Neural cell (in vitro differentiated cells): ENCODE data around the gene OBP2A. TPM values are rescaled to one million over a fixed set of nuclear protein-coding genes. Genes with fewer than 3 reads are reported as not detected.

Experiments used
- H2AFZ ChIP-seq: fragments of 200-600, 300-800 bp; sonication (generic), shearing (Covaris generic); 2 replicates; pipeline ENCODE4 v1.6.0; 2014; ENCODE audit warnings: low read depth, mild to moderate bottlenecking, antibody characterized with exemption, low read length, moderate library complexity
- H3F3A ChIP-seq: fragments of 200-600 bp; shearing (Covaris generic); 2 replicates; pipeline ENCODE4 v1.6.1; 2016; ENCODE audit warnings: mild to moderate bottlenecking, moderate library complexity, mixed read lengths, antibody characterized with exemption, low read length; ENCODE audit not compliant: insufficient read depth, poor library complexity, severe bottlenecking
- H3K27ac ChIP-seq: fragments of 200-600, 300-800 bp; sonication (generic), shearing (Covaris generic); 2 replicates; pipeline ENCODE4 v1.5.1; 2014; ENCODE audit warnings: mild to moderate bottlenecking, low read length, moderate library complexity
- H3K27me3 ChIP-seq: fragments of 300-800, 200-600 bp; sonication (generic), shearing (Covaris generic); 2 replicates; pipeline ENCODE4 v1.6.0; 2014; ENCODE audit warnings: mild to moderate bottlenecking, low read depth, low read length, moderate library complexity; ENCODE audit not compliant: insufficient read depth
- H3K36me3 ChIP-seq: fragments of 300-800, 200-600 bp; sonication (generic), shearing (Covaris generic); 2 replicates; pipeline ENCODE4 v1.5.1; 2014; ENCODE audit warnings: mild to moderate bottlenecking, antibody characterized with exemption, low read length, moderate library complexity; ENCODE audit not compliant: insufficient read depth
- H3K4me2 ChIP-seq: fragments of 300-800, 200-600 bp; sonication (generic), shearing (Covaris generic); 2 replicates; pipeline ENCODE4 v1.6.0; 2014; ENCODE audit warnings: mild to moderate bottlenecking, low read length
- H3K4me3 ChIP-seq: fragments of 300-800, 200-600 bp; sonication (generic), shearing (Covaris generic); 2 replicates; pipeline ENCODE4 v1.5.1; 2014; ENCODE audit warnings: mild to moderate bottlenecking, low read length, moderate library complexity
- H3K79me2 ChIP-seq: fragments of 200-600 bp; shearing (Covaris generic); replicated peaks from 2 replicates; pipeline ENCODE4 v1.6.0; 2014; ENCODE audit warnings: mild to moderate bottlenecking, low read length, moderate library complexity; ENCODE audit not compliant: insufficient read depth
- H3K9ac ChIP-seq: fragments of 300-800, 200-600 bp; sonication (generic), shearing (Covaris generic); 2 replicates; pipeline ENCODE4 v1.6.1; 2016; ENCODE audit warnings: mild to moderate bottlenecking, low read length, mixed read lengths
- H3K9me2 ChIP-seq: fragments of 200-600 bp; shearing (Covaris generic); 2 replicates; pipeline ENCODE4 v1.6.1; 2016; ENCODE audit warnings: mild to moderate bottlenecking, low read length, mixed read lengths; ENCODE audit not compliant: insufficient read depth
- H3K9me3 ChIP-seq: fragments of 200-600, 300-800 bp; sonication (generic), shearing (Covaris generic); 2 replicates; pipeline ENCODE4 v1.6.1; 2016; ENCODE audit warnings: mild to moderate bottlenecking, mixed run types, low read length, moderate library complexity, mixed read lengths
- H4K20me1 ChIP-seq: fragments of 200-600 bp; shearing (Covaris generic); 2 replicates; pipeline ENCODE4 v1.6.1; 2016; ENCODE audit warnings: mild to moderate bottlenecking, mixed run types; ENCODE audit not compliant: insufficient read depth
- CTCF ChIP-seq: fragments of 450-650 bp; IDR thresholded peaks from 2 replicates; pipeline ENCODE4 v1.5.1; 2014; ENCODE audit warnings: antibody characterized with exemption, mild to moderate bottlenecking, moderate library complexity; ENCODE audit not compliant: poor library complexity, severe bottlenecking
- EP300 ChIP-seq: fragments of 450-650 bp; conservative IDR thresholded peaks from 2 replicates; pipeline ENCODE4 v1.6.1; 2014; ENCODE audit warnings: antibody characterized with exemption, mild to moderate bottlenecking, moderate library complexity; ENCODE audit not compliant: poor library complexity, severe bottlenecking
- EZH2 ChIP-seq: fragments of 200-600, 300-800 bp; shearing (Covaris generic), sonication (generic); IDR thresholded peaks from 2 replicates; pipeline ENCODE4 v1.6.1; 2014; ENCODE audit warnings: antibody characterized with exemption, low read length, borderline replicate concordance, mild to moderate bottlenecking; ENCODE audit not compliant: insufficient read depth, poor library complexity, severe bottlenecking
- MXI1 ChIP-seq: fragments of 450-650 bp; conservative IDR thresholded peaks from 2 replicates; pipeline ENCODE4 v1.6.1; 2014; ENCODE audit warnings: antibody characterized with exemption, mild to moderate bottlenecking; ENCODE audit not compliant: poor library complexity, severe bottlenecking
- POLR2AphosphoS5 ChIP-seq: IDR thresholded peaks from 2 replicates; pipeline ENCODE4 v1.6.1; 2012
- RAD21 ChIP-seq: fragments of 450-650 bp; conservative IDR thresholded peaks from 2 replicates; pipeline ENCODE4 v1.6.1; 2014; ENCODE audit warnings: antibody characterized with exemption, mild to moderate bottlenecking, moderate library complexity
- REST ChIP-seq: IDR thresholded peaks from 2 replicates; pipeline ENCODE4 v1.6.1; 2012; ENCODE audit warnings: borderline replicate concordance
- SMC3 ChIP-seq: fragments of 450-650 bp; conservative IDR thresholded peaks from 2 replicates; pipeline ENCODE4 v1.6.1; 2014; ENCODE audit warnings: antibody characterized with exemption, mild to moderate bottlenecking, moderate library complexity; ENCODE audit not compliant: poor library complexity
- TAF1 ChIP-seq: IDR thresholded peaks from 2 replicates; pipeline ENCODE4 v1.6.1; 2012; ENCODE audit warnings: low read depth
- polyA plus RNA-seq: library from polyadenylated mRNA; depleted of rRNA; stranded (reverse); fragments of >200 nt; gene quantifications from 2 replicates; pipeline ENCODE4 v1.2.3, GENCODE V29; 2014

The OBP2A gene
- polyA plus RNA-seq, 1 donor from 2014 or later = not detected

- Histone ChIP-seq H3K36me3 (no peaks in the 10 kb centered on the region), H3K9me2 (no peaks in the 10 kb centered on the region), H3K27me3 (no peaks in the 10 kb centered on the region), H3K27ac (no peak overlapping the region), H3K4me3 (no peak overlapping the region), H3K79me2 (no peaks in the 10 kb centered on the region), H3F3A (no peaks in the 10 kb centered on the region), H3K9me3 (no peaks in the 10 kb centered on the region), H2AFZ (no peak overlapping the region), H4K20me1 (no peaks in the 10 kb centered on the region), H3K4me2 (no peak overlapping the region), H3K9ac (no peak overlapping the region)
- TF ChIP-seq MXI1 = no peak
- no peak for TF ChIP-seq SMC3
- TF ChIP-seq CTCF = no peak
- TF ChIP-seq EZH2 = no peak
- TF ChIP-seq EP300 = no peak
- no peak for TF ChIP-seq RAD21
- TF ChIP-seq TAF1 = no peak
- no peak for TF ChIP-seq POLR2AphosphoS5
- no peak for TF ChIP-seq REST
These were observed 37.6 kb upstream of the OBP2A start for GRCh38 chr9:135508211-135508820.

- no peak overlapping the region for H3K4me2 ChIP-seq
- no peaks in the 10 kb centered on the region for H4K20me1 ChIP-seq
These were observed 36.5 kb upstream of the OBP2A start for GRCh38 chr9:135509458-135509857.

More at GRCh38 chr9:135509458-135509857, 36.5 kb upstream of the OBP2A start:
- Histone ChIP-seq H3K9me3 (no peaks in the 10 kb centered on the region), H3K27me3 (no peaks in the 10 kb centered on the region), H3K36me3 (no peaks in the 10 kb centered on the region), H3K27ac (no peak overlapping the region), H3K4me3 (no peak overlapping the region), H3K9ac (no peak overlapping the region), H3K79me2 (no peaks in the 10 kb centered on the region), H3F3A (no peaks in the 10 kb centered on the region), H2AFZ (no peak overlapping the region), H3K9me2 (no peaks in the 10 kb centered on the region)
- no peak for TF ChIP-seq SMC3
- no peak for TF ChIP-seq TAF1
- TF ChIP-seq MXI1 = no peak
- no peak for TF ChIP-seq RAD21
- no peak for TF ChIP-seq EP300
- no peak for TF ChIP-seq EZH2
- no peak for TF ChIP-seq REST
